Measurements from ENCODE around the gene SPRR1A. TPM values are rescaled to one million over a fixed set of nuclear protein-coding genes. Genes with fewer than 3 reads are reported as not detected.

Gene SPRR1A
- not detected in 2 replicates for total RNA-seq

GRCh38 chr1:152983743-152984142, at the start of gene SPRR1A:
Gene SPRR1A (plus strand): TSS chr1:152984081. CDS start chr1:152985231, 1,150 bp downstream.

GRCh38 chr1:152946651-152947256, 37.1 kb upstream of the SPRR1A start, which contains the start of gene SPRR5:
Gene SPRR5 (plus strand): TSS chr1:152947206. CDS start chr1:152948555, 1,349 bp downstream.

GRCh38 chr1:152970495-152970894, 13.4 kb upstream of the SPRR1A start, which contains the start of gene SPRR4:
Gene SPRR4 (plus strand): TSS chr1:152970648. CDS start chr1:152971891, 1,243 bp downstream.

GRCh38 chr1:153001382-153001781, 17.5 kb downstream of the SPRR1A start, which contains the start of gene SPRR3:
Gene SPRR3 (plus strand): TSS chr1:153001749. CDS start chr1:153003021, 1,272 bp downstream.

GRCh38 chr1:153030895-153031294, 47.0 kb downstream of the SPRR1A start, which contains the start of gene SPRR1B:
Gene SPRR1B (plus strand): TSS chr1:153031203. CDS start chr1:153032346, 1,143 bp downstream.

Small RNAs within 50 kb of the gene (small RNA-seq; reads per million reads assigned to genes)
- gene AL356867.1 (not detected), gene RF00322 (not detected), gene SPRR1A (not detected)

Other genes with a start within 250 kb of the SPRR1A start
- not detected in 2 replicates for gene KPRP, start 226.1 kb upstream of the SPRR1A start, total RNA-seq
- gene LCE1F, start 208.9 kb upstream of the SPRR1A start, total RNA-seq, result not detected in 2 replicates
- gene LCE1E, start 197.8 kb upstream of the SPRR1A start, total RNA-seq, result not detected in 2 replicates
- gene LCE1D, start 187.4 kb upstream of the SPRR1A start, total RNA-seq, result not detected in 2 replicates
- gene LCE1C, start 177.4 kb upstream of the SPRR1A start, total RNA-seq, result not detected in 2 replicates
- not detected in 2 replicates for gene LCE1B, start 172.1 kb upstream of the SPRR1A start, total RNA-seq
- not detected in 2 replicates for gene LCE1A, start 156.6 kb upstream of the SPRR1A start, total RNA-seq
- gene LCE6A, start 141.2 kb upstream of the SPRR1A start, total RNA-seq, result not detected in 2 replicates
- not detected in 2 replicates for gene LCE7A, start 124.1 kb upstream of the SPRR1A start, total RNA-seq
- not detected in 2 replicates for gene SMCP, start 105.8 kb upstream of the SPRR1A start, total RNA-seq
- gene IVL, start 75.5 kb upstream of the SPRR1A start, total RNA-seq, result 0.11 TPM in 1 of 2 replicates, not detected in the other
- not detected in 2 replicates for gene SPRR5, start 36.9 kb upstream of the SPRR1A start, total RNA-seq
- not detected in 2 replicates for gene SPRR4, start 13.4 kb upstream of the SPRR1A start, total RNA-seq
- not detected in 2 replicates for gene SPRR3, start 17.7 kb downstream of the SPRR1A start, total RNA-seq
- gene SPRR1B, start 47.1 kb downstream of the SPRR1A start, total RNA-seq, result not detected in 2 replicates
- gene SPRR2D, start 57.0 kb downstream of the SPRR1A start, total RNA-seq, result not detected in 2 replicates
- not detected in 2 replicates for gene SPRR2A, start 73.4 kb downstream of the SPRR1A start, total RNA-seq
- not detected in 2 replicates for gene SPRR2B, start 87.5 kb downstream of the SPRR1A start, total RNA-seq
- not detected in 2 replicates for gene SPRR2E, start 110.4 kb downstream of the SPRR1A start, total RNA-seq
- not detected in 2 replicates for gene SPRR2F, start 129.4 kb downstream of the SPRR1A start, total RNA-seq
- not detected in 2 replicates for gene SPRR2G, start 166.8 kb downstream of the SPRR1A start, total RNA-seq
- gene LELP1, start 219.3 kb downstream of the SPRR1A start, total RNA-seq, result not detected in 2 replicates
- gene PRR9, start 233.5 kb downstream of the SPRR1A start, total RNA-seq, result not detected in 2 replicates

Data from articular chondrocyte of knee joint (primary cell).